MM.1S (cell line): ENCODE measurements around the gene CEP83.

Experiments
- DNase-seq: peaks from one replicate; pipeline ENCODE4 v3.0.0-alpha.2; 2015
- H2AFZ ChIP-seq: fragments of 300-600 bp; sonication (generic); 2 replicates; pipeline ENCODE4 v1.6.0; 2016; ENCODE audit warnings: antibody characterized with exemption, low read length
- H3F3A ChIP-seq: fragments of 300-600 bp; sonication (generic); 2 replicates; pipeline ENCODE4 v1.6.1; 2016; ENCODE audit warnings: mild to moderate bottlenecking, antibody characterized with exemption, low read length, moderate library complexity, mixed read lengths; ENCODE audit not compliant: insufficient read depth
- H3K27ac ChIP-seq: fragments of 300-600 bp; sonication (generic); 2 replicates; pipeline ENCODE4 v1.5.1; 2016; ENCODE audit warnings: mild to moderate bottlenecking, low read length
- H3K27me3 ChIP-seq: fragments of 300-600 bp; sonication (generic); replicated peaks from 2 replicates; pipeline ENCODE4 v1.6.0; 2016; ENCODE audit warnings: low read length; ENCODE audit not compliant: insufficient read depth
- H3K36me3 ChIP-seq: fragments of 300-600 bp; sonication (generic); replicated peaks from 2 replicates; pipeline ENCODE4 v1.6.1; 2016; ENCODE audit warnings: mild to moderate bottlenecking, low read length, mixed read lengths; ENCODE audit not compliant: insufficient read depth
- H3K4me1 ChIP-seq: fragments of 300-600 bp; sonication (generic); 2 replicates; pipeline ENCODE4 v1.6.1; 2016; ENCODE audit warnings: low read length, mixed read lengths
- H3K4me2 ChIP-seq: fragments of 300-600 bp; sonication (generic); 2 replicates; pipeline ENCODE4 v1.6.0; 2016; ENCODE audit warnings: low read depth, low read length
- H3K4me3 ChIP-seq: fragments of 300-600 bp; sonication (generic); 2 replicates; pipeline ENCODE4 v1.5.1; 2016; ENCODE audit warnings: low read length, mixed read lengths
- H3K79me2 ChIP-seq: fragments of 300-600 bp; sonication (generic); 2 replicates; pipeline ENCODE4 v1.6.1; 2016; ENCODE audit warnings: mixed run types, low read length, mixed read lengths
- H3K9ac ChIP-seq: fragments of 300-600 bp; sonication (generic); 2 replicates; pipeline ENCODE4 v1.6.1; 2016; ENCODE audit warnings: low read length, mixed read lengths
- H3K9me2 ChIP-seq: fragments of 300-600 bp; sonication (generic); replicated peaks from 2 replicates; pipeline ENCODE4 v1.6.1; 2016; ENCODE audit warnings: mild to moderate bottlenecking, low read length, mixed read lengths; ENCODE audit not compliant: insufficient read depth
- H3K9me3 ChIP-seq: fragments of 300-600 bp; sonication (generic); replicated peaks from 2 replicates; pipeline ENCODE4 v1.6.1; 2016; ENCODE audit warnings: mild to moderate bottlenecking, low read length, mixed read lengths; ENCODE audit not compliant: insufficient read depth
- H4K20me1 ChIP-seq: fragments of 300-600 bp; sonication (generic); 2 replicates; pipeline ENCODE4 v1.6.1; 2016; ENCODE audit warnings: mild to moderate bottlenecking, low read length, moderate library complexity, mixed read lengths; ENCODE audit not compliant: insufficient read depth
- EZH2 ChIP-seq: fragments of 300-600 bp; sonication (generic); optimal IDR thresholded peaks from 2 replicates; pipeline ENCODE3; 2017; ENCODE audit warnings: low read depth, mild to moderate bottlenecking, antibody characterized with exemption, low read length, mixed read lengths
- EZH2phosphoT487 ChIP-seq: fragments of 300-600 bp; sonication (generic); IDR thresholded peaks from 2 replicates; pipeline ENCODE4 v1.6.1; 2018; ENCODE audit warnings: antibody characterized with exemption, low read length
- TF ChIP-seq, protein P1 (sequence below): fragments of 300-600 bp; sonication (generic); IDR thresholded peaks from 2 replicates; pipeline ENCODE4 v1.5.1; 2016; ENCODE audit warnings: antibody characterized with exemption, low read length, mixed read lengths

The CEP83 gene

DNA sequence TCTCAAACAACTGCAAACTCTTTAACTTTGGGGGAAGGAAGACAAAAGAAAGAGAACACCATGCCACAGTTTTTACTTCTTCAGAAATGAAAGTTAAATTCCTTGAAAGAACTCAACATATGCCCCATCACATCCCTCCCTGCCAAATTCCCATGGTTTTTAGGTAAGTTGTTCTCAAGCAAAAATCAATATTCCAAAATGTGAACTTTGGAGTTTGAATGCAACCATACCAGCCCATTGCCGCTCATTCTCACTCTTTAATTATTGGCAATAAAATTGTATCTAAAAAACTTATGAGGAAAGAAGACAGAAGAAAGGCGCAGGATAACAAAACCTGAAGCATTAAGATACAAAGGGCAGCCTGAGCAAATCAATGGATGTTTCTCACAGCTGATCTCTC is 31.8 kb upstream of the CEP83 start:
- H3K4me2 ChIP-seq: no peak overlapping the region
- H3K4me3 ChIP-seq: no peak overlapping the region
- no peak overlapping the region for H3K9ac ChIP-seq
- no peak overlapping the region for H2AFZ ChIP-seq
- no peak overlapping the region for H3K27ac ChIP-seq
- no peaks in the 10 kb centered on the region for H3K9me2 ChIP-seq
- H3F3A ChIP-seq: no peaks in the 10 kb centered on the region
- H4K20me1 ChIP-seq: no peaks in the 10 kb centered on the region
- H3K79me2 ChIP-seq: no peaks in the 10 kb centered on the region
- DNase-seq: no peak
- TF ChIP-seq EZH2phosphoT487: no peak
- no peaks in the 10 kb centered on the region for H3K36me3 ChIP-seq
- peaks cover 20% of the 10 kb centered on the region for H3K4me1 ChIP-seq
- no peaks in the 10 kb centered on the region for H3K27me3 ChIP-seq
- no peaks in the 10 kb centered on the region for H3K9me3 ChIP-seq

DNA sequence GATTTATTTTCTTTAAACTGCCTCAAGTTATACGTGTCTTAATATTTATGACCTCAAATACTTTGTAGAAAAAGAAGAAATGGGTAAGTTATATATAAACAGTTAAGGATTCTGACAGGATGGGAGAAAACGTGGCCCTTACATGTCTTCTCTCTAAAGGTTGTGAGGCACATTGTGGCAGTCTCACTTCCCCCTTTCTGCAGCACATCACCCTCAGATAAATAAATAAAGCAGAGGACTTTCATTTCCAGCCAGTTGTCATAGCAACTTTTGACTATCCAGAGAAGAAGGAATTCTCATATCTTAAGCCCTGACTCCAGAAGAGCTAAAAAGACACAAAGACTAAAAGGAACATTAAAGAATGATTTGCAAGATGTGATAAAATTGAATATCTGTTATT is 28.8 kb upstream of the CEP83 start:
- H3K79me2 ChIP-seq: no peaks in the 10 kb centered on the region
- H3K4me3 ChIP-seq: no peak overlapping the region
- no peaks in the 10 kb centered on the region for H3K9me3 ChIP-seq
- no peak overlapping the region for H3K9ac ChIP-seq
- peaks cover 20% of the 10 kb centered on the region for H3K4me1 ChIP-seq
- H3K36me3 ChIP-seq: no peaks in the 10 kb centered on the region
- H2AFZ ChIP-seq: no peak overlapping the region
- no peaks in the 10 kb centered on the region for H3K27me3 ChIP-seq
- H3F3A ChIP-seq: no peaks in the 10 kb centered on the region
- H3K9me2 ChIP-seq: no peaks in the 10 kb centered on the region
- TF ChIP-seq EZH2 (no peak), EZH2phosphoT487 (no peak)
- TF ChIP-seq, protein P1, sequence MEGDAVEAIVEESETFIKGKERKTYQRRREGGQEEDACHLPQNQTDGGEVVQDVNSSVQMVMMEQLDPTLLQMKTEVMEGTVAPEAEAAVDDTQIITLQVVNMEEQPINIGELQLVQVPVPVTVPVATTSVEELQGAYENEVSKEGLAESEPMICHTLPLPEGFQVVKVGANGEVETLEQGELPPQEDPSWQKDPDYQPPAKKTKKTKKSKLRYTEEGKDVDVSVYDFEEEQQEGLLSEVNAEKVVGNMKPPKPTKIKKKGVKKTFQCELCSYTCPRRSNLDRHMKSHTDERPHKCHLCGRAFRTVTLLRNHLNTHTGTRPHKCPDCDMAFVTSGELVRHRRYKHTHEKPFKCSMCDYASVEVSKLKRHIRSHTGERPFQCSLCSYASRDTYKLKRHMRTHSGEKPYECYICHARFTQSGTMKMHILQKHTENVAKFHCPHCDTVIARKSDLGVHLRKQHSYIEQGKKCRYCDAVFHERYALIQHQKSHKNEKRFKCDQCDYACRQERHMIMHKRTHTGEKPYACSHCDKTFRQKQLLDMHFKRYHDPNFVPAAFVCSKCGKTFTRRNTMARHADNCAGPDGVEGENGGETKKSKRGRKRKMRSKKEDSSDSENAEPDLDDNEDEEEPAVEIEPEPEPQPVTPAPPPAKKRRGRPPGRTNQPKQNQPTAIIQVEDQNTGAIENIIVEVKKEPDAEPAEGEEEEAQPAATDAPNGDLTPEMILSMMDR: no peak
- H3K27ac ChIP-seq: peak overlapping the region; percentile 49; the same call in 1 of the 2 replicates
- no peaks in the 10 kb centered on the region for H4K20me1 ChIP-seq
- peak; percentile 38 for DNase-seq
- H3K4me2 ChIP-seq: peak overlapping the region; percentile 10; the same call in 1 of the 2 replicates

DNA sequence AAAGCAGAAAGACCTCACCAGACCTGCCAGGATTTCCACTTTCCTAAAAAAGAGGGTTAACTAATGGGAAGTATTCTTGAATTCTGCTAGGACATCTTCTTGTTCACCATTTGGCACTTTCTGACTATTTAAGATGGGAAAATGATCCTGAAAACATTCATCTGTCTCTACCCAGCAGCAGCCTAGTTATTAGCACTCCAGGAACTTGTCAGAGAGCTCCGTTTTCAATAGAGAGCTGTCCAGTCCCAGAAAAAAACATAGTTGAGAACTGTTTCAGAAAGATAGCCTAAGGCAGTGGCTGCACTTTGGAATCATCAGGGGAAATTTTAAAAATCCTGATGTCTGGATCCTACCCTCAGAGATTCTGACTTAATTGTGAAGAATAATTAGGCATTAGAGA is 22.1 kb upstream of the CEP83 start:
- H4K20me1 ChIP-seq: no peaks in the 10 kb centered on the region
- H2AFZ ChIP-seq: no peak overlapping the region
- H3K27ac ChIP-seq: no peak overlapping the region
- H3K4me2 ChIP-seq: no peak overlapping the region
- no peaks in the 10 kb centered on the region for H3K9me2 ChIP-seq
- no peak for DNase-seq
- no peaks in the 10 kb centered on the region for H3K36me3 ChIP-seq
- H3F3A ChIP-seq: no peaks in the 10 kb centered on the region
- H3K4me3 ChIP-seq: no peak overlapping the region
- no peaks in the 10 kb centered on the region for H3K9me3 ChIP-seq
- no peak overlapping the region for H3K9ac ChIP-seq
- no peaks in the 10 kb centered on the region for H3K27me3 ChIP-seq
- no peaks in the 10 kb centered on the region for H3K79me2 ChIP-seq
- TF ChIP-seq, protein P1: no peak
- no peaks in the 10 kb centered on the region for H3K4me1 ChIP-seq

DNA sequence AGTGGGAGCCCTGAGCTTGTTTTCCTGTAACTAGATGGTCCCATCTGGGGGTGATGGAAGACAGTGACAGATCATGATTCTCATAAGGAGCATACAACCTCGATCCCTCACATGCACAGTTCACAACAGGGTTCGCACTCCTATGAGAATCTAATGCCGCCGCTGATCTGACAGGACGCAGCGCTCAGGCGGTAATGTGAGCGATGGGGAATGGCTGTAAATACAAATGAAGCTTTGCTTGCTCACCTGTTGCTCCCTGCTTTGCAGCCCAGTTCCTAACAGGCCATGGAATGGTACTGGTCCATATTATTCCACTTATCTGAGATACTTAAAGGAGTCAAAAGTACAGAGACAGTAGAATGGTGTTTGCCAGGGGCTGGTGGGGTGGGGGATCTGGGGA is 9.9 kb upstream of the CEP83 start:
- H2AFZ ChIP-seq: no peak overlapping the region
- no peak overlapping the region for H3K27ac ChIP-seq
- no peak overlapping the region for H3K4me3 ChIP-seq
- no peaks in the 10 kb centered on the region for H3K36me3 ChIP-seq
- H3K9me2 ChIP-seq: no peaks in the 10 kb centered on the region
- no peaks in the 10 kb centered on the region for H3K9me3 ChIP-seq
- DNase-seq: no peak
- no peaks in the 10 kb centered on the region for H3F3A ChIP-seq
- no peak overlapping the region for H3K4me2 ChIP-seq
- TF ChIP-seq EZH2phosphoT487: no peak
- H3K27me3 ChIP-seq: no peaks in the 10 kb centered on the region
- H3K4me1 ChIP-seq: peaks cover 10% of the 10 kb centered on the region
- H4K20me1 ChIP-seq: no peaks in the 10 kb centered on the region
- H3K9ac ChIP-seq: no peak overlapping the region
- H3K79me2 ChIP-seq: no peaks in the 10 kb centered on the region
